IMR-90 (cell line): Measurements from ENCODE around the gene KCNIP1. TPM values are rescaled to one million over a fixed set of nuclear protein-coding genes. Genes with fewer than 3 reads are reported as not detected.

Experiments used
- ATAC-seq: fragments of 200-7000 bp; cut with Tn5 transposase; 2 replicates; pipeline ENCODE4 v1.9.1; 2020; ENCODE audit warnings: low read depth, mild to moderate bottlenecking, moderate library complexity
- BruUV-seq: library from RNA; stranded (reverse); fragments of 400-500 nt; replicated peaks from 2 replicates; lab custom pipeline; 2021; lab: Mats Ljungman, UMichigan
- CTCF ChIA-PET: fragments of 300-600 bp; formaldehyde crosslinking; extraction: SDS; loops from one replicate; lab custom pipeline; 2021; ENCODE audit warnings: antibody characterized with exemption; lab: Yijun Ruan, JAX
- POLR2A ChIA-PET: fragments of 300-600 bp; sonication (Branson Sonifier 250); formaldehyde crosslinking; loops from one replicate; lab custom pipeline; 2022; ENCODE audit warnings: antibody characterized with exemption; ENCODE audit not compliant: unreplicated experiment; lab: Charles Lee
- DNase-seq: peaks from one replicate; pipeline ENCODE4 v3.0.0; 2013
- H2AFZ ChIP-seq: replicated peaks from 2 replicates; pipeline ENCODE3; 2013; ENCODE audit warnings: low read length, mild to moderate bottlenecking; ENCODE audit not compliant: poor library complexity
- H2AK5ac ChIP-seq: 2 replicates; pipeline ENCODE4 v1.6.1; 2013; ENCODE audit warnings: low read depth, low read length, inconsistent platforms
- H2AK9ac ChIP-seq: replicated peaks from 2 replicates; pipeline ENCODE3; 2013; ENCODE audit warnings: mild to moderate bottlenecking, low read depth, low read length, moderate library complexity; ENCODE audit not compliant: poor library complexity
- H2BK120ac ChIP-seq: 2 replicates; pipeline ENCODE4 v1.6.1; 2013; ENCODE audit warnings: low read depth, low read length, inconsistent platforms
- H2BK15ac ChIP-seq: 3 replicates; pipeline ENCODE4 v1.6.1; 2013; ENCODE audit warnings: low read depth, low read length, inconsistent platforms
- H2BK20ac ChIP-seq: 2 replicates; pipeline ENCODE4 v1.6.1; 2013; ENCODE audit warnings: low read depth, mild to moderate bottlenecking, inconsistent platforms, low read length, moderate library complexity
- H2BK5ac ChIP-seq: 2 replicates; pipeline ENCODE4 v1.6.1; 2013; ENCODE audit warnings: mild to moderate bottlenecking, low read depth, low read length, inconsistent platforms; ENCODE audit not compliant: poor library complexity, severe bottlenecking
- H3K14ac ChIP-seq: replicated peaks from 2 replicates; pipeline ENCODE4 v1.6.1; 2013; ENCODE audit warnings: low read depth, low read length, inconsistent platforms
- H3K18ac ChIP-seq: 2 replicates; pipeline ENCODE4 v1.6.1; 2013; ENCODE audit warnings: low read depth, low read length, control low read depth
- H3K23ac ChIP-seq: 2 replicates; pipeline ENCODE4 v1.6.1; 2013; ENCODE audit warnings: low read depth, low read length, inconsistent platforms
- H3K27ac ChIP-seq: 2 replicates; pipeline ENCODE4 v1.5.1; 2013; ENCODE audit warnings: mild to moderate bottlenecking, control low read depth, low read length; ENCODE audit not compliant: insufficient read depth
- H3K27me3 ChIP-seq: 2 replicates; pipeline ENCODE4 v1.6.1; 2013; ENCODE audit warnings: low read length; ENCODE audit not compliant: control insufficient read depth, insufficient read depth
- H3K36me3 ChIP-seq: 2 replicates; pipeline ENCODE4 v1.6.1; 2013; ENCODE audit warnings: low read length, mixed read lengths; ENCODE audit not compliant: control insufficient read depth, insufficient read depth
- H3K4ac ChIP-seq: 2 replicates; pipeline ENCODE4 v1.6.1; 2013; ENCODE audit warnings: low read depth, low read length, inconsistent platforms
- H3K4me1 ChIP-seq: 2 replicates; pipeline ENCODE4 v1.6.1; 2013; ENCODE audit warnings: low read length, mixed read lengths; ENCODE audit not compliant: control insufficient read depth, insufficient read depth
- H3K4me2 ChIP-seq: 2 replicates; pipeline ENCODE4 v1.6.1; 2013; ENCODE audit warnings: low read depth, mild to moderate bottlenecking, control low read depth, low read length, moderate library complexity
- H3K4me3 ChIP-seq: 2 replicates; pipeline ENCODE4 v1.5.1; 2013; ENCODE audit warnings: low read depth, mild to moderate bottlenecking, control low read depth, low read length, moderate library complexity; ENCODE audit not compliant: insufficient read depth
- H3K56ac ChIP-seq: 2 replicates; pipeline ENCODE4 v1.6.1; 2013; ENCODE audit warnings: low read length, inconsistent platforms; ENCODE audit not compliant: insufficient read depth; ENCODE audit errors: extremely low read depth
- H3K79me1 ChIP-seq, 2 experiments: 2 replicates each; pipeline ENCODE4 v1.6.1; 2013; ENCODE audit warnings: low read length in 2 of 2, inconsistent platforms in 1 of 2, low read depth in 1 of 2
- H3K9ac ChIP-seq: 2 replicates; pipeline ENCODE4 v1.6.1; 2013; ENCODE audit warnings: low read depth, low read length, control low read depth
- H3K9me1 ChIP-seq: 2 replicates; pipeline ENCODE4 v1.6.1; 2013; ENCODE audit warnings: low read length, inconsistent platforms; ENCODE audit not compliant: insufficient read depth
- H3K9me3 ChIP-seq: 2 replicates; pipeline ENCODE4 v1.6.1; 2013; ENCODE audit warnings: low read length; ENCODE audit not compliant: control insufficient read depth, insufficient read depth
- H4K20me1 ChIP-seq: 2 replicates; pipeline ENCODE4 v1.6.1; 2013; ENCODE audit warnings: low read length, inconsistent platforms; ENCODE audit not compliant: insufficient read depth
- H4K5ac ChIP-seq: 2 replicates; pipeline ENCODE4 v1.6.1; 2013; ENCODE audit warnings: mild to moderate bottlenecking, low read depth, low read length, control low read depth
- H4K8ac ChIP-seq, 2 experiments: 2 replicates each; pipeline ENCODE4 v1.6.1; 2013; ENCODE audit warnings: low read depth in 2 of 2, low read length in 2 of 2, control low read depth in 1 of 2, inconsistent platforms in 1 of 2
- H4K91ac ChIP-seq: 2 replicates; pipeline ENCODE4 v1.6.1; 2013; ENCODE audit warnings: low read depth, low read length, inconsistent platforms; ENCODE audit not compliant: insufficient read depth
- BHLHE40 ChIP-seq: fragments of 150-350 bp; IDR thresholded peaks from 2 replicates; pipeline ENCODE4 v1.6.1; 2016; ENCODE audit warnings: mild to moderate bottlenecking, low read depth, low read length
- CEBPB ChIP-seq: IDR thresholded peaks from 2 replicates; pipeline ENCODE4 v1.6.1; 2012; ENCODE audit warnings: low read depth, low read length, improper control_type of control experiment
- CHD1 ChIP-seq: IDR thresholded peaks from 2 replicates; pipeline ENCODE4 v1.6.1; 2012; ENCODE audit warnings: low read depth, low read length, improper control_type of control experiment
- ELK1 ChIP-seq: fragments of 150-350 bp; IDR thresholded peaks from 2 replicates; pipeline ENCODE4 v1.6.1; 2016; ENCODE audit warnings: low read depth, mild to moderate bottlenecking, low read length, moderate library complexity, borderline replicate concordance
- FOS ChIP-seq: fragments of 150-350 bp; IDR thresholded peaks from 2 replicates; pipeline ENCODE4 v1.6.1; 2016; ENCODE audit warnings: low read depth, low read length
- MAFK ChIP-seq: IDR thresholded peaks from 2 replicates; pipeline ENCODE4 v1.6.1; 2012; ENCODE audit warnings: low read depth, low read length, improper control_type of control experiment
- MAZ ChIP-seq: IDR thresholded peaks from 2 replicates; pipeline ENCODE4 v1.6.1; 2012; ENCODE audit warnings: low read depth, mild to moderate bottlenecking, low read length, improper control_type of control experiment, moderate library complexity, borderline replicate concordance
- MXI1 ChIP-seq: IDR thresholded peaks from 2 replicates; pipeline ENCODE4 v1.6.1; 2012; ENCODE audit warnings: low read depth, mild to moderate bottlenecking, low read length, moderate library complexity, borderline replicate concordance
- NFE2L2 ChIP-seq: fragments of 150-350 bp; IDR thresholded peaks from 2 replicates; pipeline ENCODE4 v1.6.1; 2016; ENCODE audit warnings: low read depth, mild to moderate bottlenecking, low read length
- POLR2A ChIP-seq: IDR thresholded peaks from 2 replicates; pipeline ENCODE4 v1.6.1; 2012; ENCODE audit warnings: mild to moderate bottlenecking, low read depth, low read length
- RAD21 ChIP-seq: IDR thresholded peaks from 2 replicates; pipeline ENCODE4 v1.6.1; 2012; ENCODE audit warnings: low read length, improper control_type of control experiment
- RCOR1 ChIP-seq: IDR thresholded peaks from 2 replicates; pipeline ENCODE4 v1.6.1; 2012; ENCODE audit warnings: mild to moderate bottlenecking, low read length, improper control_type of control experiment; ENCODE audit not compliant: insufficient replicate concordance
- RFX5 ChIP-seq: IDR thresholded peaks from 2 replicates; pipeline ENCODE4 v1.8.0; 2012; ENCODE audit warnings: low read depth, mild to moderate bottlenecking, low read length, moderate library complexity
- SMC3 ChIP-seq: fragments of 150-350 bp; IDR thresholded peaks from 2 replicates; pipeline ENCODE4 v1.6.1; 2016; ENCODE audit warnings: low read depth, mild to moderate bottlenecking, antibody characterized with exemption, low read length, moderate library complexity
- WGBS, 2 experiments: methylation state at CpG; one replicate each; pipeline versions ENCODE4 v1.1.5 to v1.1.7; 2013; ENCODE audit warnings: missing lambda C conversion rate in 2 of 2; ENCODE audit not compliant: insufficient read length in 1 of 2; ENCODE audit errors: extremely low coverage in 2 of 2; 5-methylcytosine and 5-hydroxymethylcytosine counted together
- dilution Hi-C: fragments of 300-500 bp; cut with HindIII; formaldehyde crosslinking; loops from one replicate; pipeline ENCODE4 v1.14.3; 2018; ENCODE audit warnings: low sequenced_read_pairs; ENCODE audit not compliant: unreplicated experiment
- in situ Hi-C: fragments of 300-500 bp; cut with MboI; formaldehyde crosslinking; loops from 3 replicates; pipeline ENCODE4 v1.14.3; 2019; ENCODE audit warnings: low sequenced_read_pairs, inconsistent platforms, mixed read lengths
- intact Hi-C: fragments of 100-400 bp; cut with micrococcal nuclease; formaldehyde crosslinking; loops from 2 replicates; pipeline ENCODE4 v1.10.0; 2022
- polyA plus RNA-seq, 3 experiments: library from polyadenylated mRNA; depleted of rRNA; stranded (reverse); fragments of >200 nt; gene quantifications; 2 replicates each; pipeline ENCODE4 v1.2.3, GENCODE V29; 2012; ENCODE audit warnings: low replicate concordance in 1 of 3
- total RNA-seq: library from RNA; depleted of rRNA; stranded (reverse); fragments of >200 nt; gene quantifications from 2 replicates; pipeline ENCODE4 v1.2.3, GENCODE V29; 2012
- TF ChIP-seq, protein P1 (sequence below): conservative IDR thresholded peaks from 2 replicates; pipeline ENCODE4 v1.5.1; 2012; ENCODE audit warnings: mild to moderate bottlenecking, low read depth, low read length, improper control_type of control experiment
- TF ChIP-seq, protein P2 (sequence below): fragments of 150-350 bp; IDR thresholded peaks from 2 replicates; pipeline ENCODE4 v1.6.1; 2017; ENCODE audit warnings: mild to moderate bottlenecking, antibody characterized with exemption, low read length, low read depth

The KCNIP1 gene
- total and polyA plus RNA-seq, 2 of the 4 experiments (the other 2 are of a cell fraction), result not detected

DNA sequence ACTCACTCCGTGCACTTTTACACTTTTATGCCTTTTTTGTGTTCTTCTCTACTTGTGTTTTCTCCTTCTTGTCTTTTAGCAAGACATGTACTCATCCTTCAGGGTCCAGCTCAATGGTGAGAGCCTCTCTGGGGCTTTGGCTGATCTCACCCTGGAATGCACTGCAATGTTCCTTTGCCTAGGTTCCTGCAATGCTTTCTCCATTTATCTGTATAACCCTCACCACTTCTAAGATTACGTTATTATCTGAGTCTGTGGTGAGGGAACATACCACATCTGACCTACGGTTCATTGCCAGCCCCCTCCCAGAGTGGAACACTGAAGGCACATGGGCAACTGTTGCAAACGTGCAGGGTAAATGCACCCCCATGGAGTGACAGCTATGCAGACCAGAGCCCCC lies 47.3 kb downstream of the KCNIP1 start:
- intact Hi-C loops, result loop anchor here (5.0 kb wide), 1 partner anchor 59 kb away; no protein-coding TSS in a partner anchor

More for the DNA sequence above, 47.3 kb downstream of the KCNIP1 start:
- Histone ChIP-seq H2AK9ac (no peak overlapping the region), H3K79me1 (no peaks in the 10 kb centered on the region), H3K4me3 (no peak overlapping the region), H2BK20ac (no peak overlapping the region), H4K5ac (no peak overlapping the region), H2AK5ac (no peak overlapping the region), H3K18ac (no peak overlapping the region), H2BK15ac (no peak overlapping the region), H3K56ac (no peak overlapping the region), H3K27me3 (no peaks in the 10 kb centered on the region; the same call in 1 of the 2 replicates), H3K4ac (no peak overlapping the region), H4K20me1 (no peaks in the 10 kb centered on the region), H3K9me1 (peaks cover 2% of the 10 kb centered on the region; the same call in 1 of the 2 replicates), H2BK120ac (no peak overlapping the region), H4K91ac (no peak overlapping the region), H3K4me1 (peaks cover 2% of the 10 kb centered on the region; the same call in 1 of the 2 replicates), H3K36me3 (no peaks in the 10 kb centered on the region), H3K14ac (no peak overlapping the region), H3K9me3 (no peaks in the 10 kb centered on the region), H3K27ac (no peak overlapping the region), H4K8ac (no peak overlapping the region), H2AFZ (no peak overlapping the region), H3K23ac (no peak overlapping the region), H3K9ac (no peak overlapping the region), H3K4me2 (no peak overlapping the region), H2BK5ac (no peak overlapping the region)
- dilution Hi-C loops, result no loop called here
- TF ChIP-seq CEBPB (no peak), NFE2L2 (no peak), SMC3 (no peak), MXI1 (no peak), POLR2A (no peak), BHLHE40 (no peak), MAFK (no peak), MAZ (no peak), CHD1 (no peak), ELK1 (no peak), RAD21 (no peak), RFX5 (no peak), FOS (no peak), RCOR1 (no peak)
- TF ChIP-seq, protein P1, sequence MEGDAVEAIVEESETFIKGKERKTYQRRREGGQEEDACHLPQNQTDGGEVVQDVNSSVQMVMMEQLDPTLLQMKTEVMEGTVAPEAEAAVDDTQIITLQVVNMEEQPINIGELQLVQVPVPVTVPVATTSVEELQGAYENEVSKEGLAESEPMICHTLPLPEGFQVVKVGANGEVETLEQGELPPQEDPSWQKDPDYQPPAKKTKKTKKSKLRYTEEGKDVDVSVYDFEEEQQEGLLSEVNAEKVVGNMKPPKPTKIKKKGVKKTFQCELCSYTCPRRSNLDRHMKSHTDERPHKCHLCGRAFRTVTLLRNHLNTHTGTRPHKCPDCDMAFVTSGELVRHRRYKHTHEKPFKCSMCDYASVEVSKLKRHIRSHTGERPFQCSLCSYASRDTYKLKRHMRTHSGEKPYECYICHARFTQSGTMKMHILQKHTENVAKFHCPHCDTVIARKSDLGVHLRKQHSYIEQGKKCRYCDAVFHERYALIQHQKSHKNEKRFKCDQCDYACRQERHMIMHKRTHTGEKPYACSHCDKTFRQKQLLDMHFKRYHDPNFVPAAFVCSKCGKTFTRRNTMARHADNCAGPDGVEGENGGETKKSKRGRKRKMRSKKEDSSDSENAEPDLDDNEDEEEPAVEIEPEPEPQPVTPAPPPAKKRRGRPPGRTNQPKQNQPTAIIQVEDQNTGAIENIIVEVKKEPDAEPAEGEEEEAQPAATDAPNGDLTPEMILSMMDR, result no peak
- TF ChIP-seq, protein P2, sequence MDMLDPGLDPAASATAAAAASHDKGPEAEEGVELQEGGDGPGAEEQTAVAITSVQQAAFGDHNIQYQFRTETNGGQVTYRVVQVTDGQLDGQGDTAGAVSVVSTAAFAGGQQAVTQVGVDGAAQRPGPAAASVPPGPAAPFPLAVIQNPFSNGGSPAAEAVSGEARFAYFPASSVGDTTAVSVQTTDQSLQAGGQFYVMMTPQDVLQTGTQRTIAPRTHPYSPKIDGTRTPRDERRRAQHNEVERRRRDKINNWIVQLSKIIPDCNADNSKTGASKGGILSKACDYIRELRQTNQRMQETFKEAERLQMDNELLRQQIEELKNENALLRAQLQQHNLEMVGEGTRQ, result no peak
- 67% methylated on average over 1 of the region's 4 CpGs; no CpG with 5 or more reads in 1 of the 2 experiments for WGBS, 2 experiments
- ATAC-seq, result no peak
- no peak for DNase-seq
- ChIA-PET CTCF (no interaction called here), POLR2A (no interaction called here)
- in situ Hi-C loops, result no loop called here
- BruUV-seq, result no TSS peak
